ENCODE measurements around the gene GRM8. TPM values are rescaled to one million over a fixed set of nuclear protein-coding genes. Genes with fewer than 3 reads are reported as not detected.

Gene GRM8
- total RNA-seq, 4 donors from 2014 or later: 0.11 TPM; not detected in 3

GRCh38 chr7:126702242-126703016 lies 550.3 kb downstream of the GRM8 start:
- Histone ChIP-seq H3K27ac (replicated peaks in 1 of 4) (no peak overlapping the region), H3K4me1 (no peaks in the 10 kb centered on the region), H3K27me3 (no peaks in the 10 kb centered on the region), H3K4me3 (no peak overlapping the region), H3K9me3 (no peaks in the 10 kb centered on the region), H3K36me3 (no peaks in the 10 kb centered on the region)
- DNase-seq (ENCODE audit: extremely low spot score): no peak
- TF ChIP-seq EP300 (IDR thresholded peaks at IDR 0.05): no peak
- no peak for TF ChIP-seq POLR2A (IDR thresholded peaks at IDR 0.05; ENCODE audit: low read depth)
- TF ChIP-seq CTCF (IDR thresholded peaks at IDR 0.05): no peak
- TF ChIP-seq POLR2AphosphoS5 (IDR thresholded peaks at IDR 0.05): no peak
- WGBS: 80% methylated on average over 7 of the region's 7 CpGs
- intact Hi-C loops (cut with DNase I): no loop called here

GRCh38 chr7:126700807-126701604 lies 551.7 kb downstream of the GRM8 start:
- Histone ChIP-seq H3K4me3 (no peak overlapping the region), H3K9me3 (no peaks in the 10 kb centered on the region), H3K36me3 (no peaks in the 10 kb centered on the region), H3K4me1 (no peaks in the 10 kb centered on the region), H3K27me3 (no peaks in the 10 kb centered on the region), H3K27ac (replicated peaks in 1 of 4) (no peak overlapping the region)
- WGBS: 6% methylated on average over 5 of the region's 5 CpGs
- intact Hi-C loops (cut with DNase I): no loop called here
- no peak for DNase-seq (ENCODE audit: extremely low spot score)
- TF ChIP-seq POLR2A (IDR thresholded peaks at IDR 0.05; ENCODE audit: low read depth) (no peak), CTCF (IDR thresholded peaks at IDR 0.05) (no peak), POLR2AphosphoS5 (IDR thresholded peaks at IDR 0.05) (no peak), EP300 (IDR thresholded peaks at IDR 0.05) (no peak)

- Histone ChIP-seq H3K9me3 (no peaks in the 10 kb centered on the region), H3K27ac (replicated peaks in 1 of 4) (no peak overlapping the region), H3K27me3 (no peaks in the 10 kb centered on the region), H3K4me1 (no peaks in the 10 kb centered on the region), H3K36me3 (no peaks in the 10 kb centered on the region), H3K4me3 (no peak overlapping the region)
- no peak for DNase-seq (ENCODE audit: extremely low spot score)
- intact Hi-C loops (cut with DNase I): no loop called here
- TF ChIP-seq CTCF (IDR thresholded peaks at IDR 0.05) (no peak), EP300 (IDR thresholded peaks at IDR 0.05) (no peak)
Observed at GRCh38 chr7:126699707-126700106, 553.0 kb downstream of the GRM8 start.

DNA sequence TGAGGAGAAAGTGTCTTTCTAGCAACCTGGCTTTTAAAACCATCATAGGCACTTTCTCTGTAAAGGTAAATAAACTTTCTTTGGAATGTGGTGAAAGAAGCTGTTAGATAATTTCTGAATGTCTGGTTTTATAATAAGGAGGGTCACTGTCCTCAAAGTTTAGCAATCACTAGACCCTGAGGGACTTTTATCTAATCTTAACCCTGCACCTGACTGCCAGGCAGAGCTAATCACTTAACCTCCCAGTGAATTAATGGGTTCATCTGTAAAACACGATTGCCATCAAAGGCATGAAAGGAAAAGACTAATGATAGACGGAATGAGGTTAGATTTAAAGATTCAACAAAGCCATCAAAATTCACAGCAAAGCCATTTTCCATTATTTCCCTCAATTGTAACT lies 553.8 kb downstream of the GRM8 start:
- Histone ChIP-seq H3K36me3 (no peaks in the 10 kb centered on the region), H3K27me3 (no peaks in the 10 kb centered on the region), H3K27ac (replicated peaks in 1 of 4) (no peak overlapping the region), H3K4me3 (no peak overlapping the region), H3K4me1 (no peaks in the 10 kb centered on the region), H3K9me3 (no peaks in the 10 kb centered on the region)
- intact Hi-C loops (cut with DNase I): no loop called here
- DNase-seq (ENCODE audit: extremely low spot score): no peak
- 46% methylated on average over 2 of the region's 2 CpGs for WGBS
- TF ChIP-seq POLR2AphosphoS5 (IDR thresholded peaks at IDR 0.05): no peak
- no peak for TF ChIP-seq POLR2A (IDR thresholded peaks at IDR 0.05; ENCODE audit: low read depth)
- no peak for TF ChIP-seq EP300 (IDR thresholded peaks at IDR 0.05)
- no peak for TF ChIP-seq CTCF (IDR thresholded peaks at IDR 0.05)
